Middle frontal gyrus (tissue), 1 donor: ENCODE data around the gene ZNF324B.
A peak's percentile ranks its signal among the peaks of the same experiment; 100 is the strongest.
"Not testable (repeated sequence)": the region's sequence is repeated elsewhere in the genome, so short reads cannot be mapped to it uniquely, and the experiment has no call there.

Source experiments
- DNase-seq: peaks from one replicate; pipeline ENCODE4 v3.0.0-alpha.2; 2015; ENCODE audit warnings: low spot score; ENCODE audit errors: extremely low spot score

ZNF324B gene

GRCh38 chr19:58479736-58480480 is 28.5 kb downstream of the ZNF324B start:
- DNase-seq, result no peak

GRCh38 chr19:58480481-58480830 is 29.0 kb downstream of the ZNF324B start:
- DNase-seq, result no peak

DNA sequence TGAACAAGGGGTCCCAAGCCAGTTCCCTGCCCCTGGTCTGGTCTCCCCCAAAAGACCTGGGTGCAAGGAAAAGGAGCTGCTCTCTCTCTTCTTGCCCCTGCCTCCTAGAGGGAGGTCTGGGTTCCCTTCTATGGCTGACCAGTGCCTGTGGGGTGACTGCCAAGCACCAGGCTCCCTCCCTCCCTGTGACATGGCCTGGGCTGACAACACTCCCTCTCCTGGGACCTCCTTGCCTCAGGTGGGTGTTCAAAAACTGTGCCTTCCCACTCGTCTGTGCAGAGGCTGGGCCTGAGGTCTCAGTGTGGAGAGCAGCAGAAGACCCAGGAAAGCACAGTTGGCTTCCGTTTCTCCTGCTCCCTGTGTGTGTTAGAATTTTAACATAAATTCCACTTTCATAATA is 29.4 kb downstream of the ZNF324B start:
- DNase-seq, result no peak

GRCh38 chr19:58482372-58482771 is 30.9 kb downstream of the ZNF324B start:
- DNase-seq, result no peak

GRCh38 chr19:58483776-58484175 is 32.4 kb downstream of the ZNF324B start:
- DNase-seq, result no peak

DNA sequence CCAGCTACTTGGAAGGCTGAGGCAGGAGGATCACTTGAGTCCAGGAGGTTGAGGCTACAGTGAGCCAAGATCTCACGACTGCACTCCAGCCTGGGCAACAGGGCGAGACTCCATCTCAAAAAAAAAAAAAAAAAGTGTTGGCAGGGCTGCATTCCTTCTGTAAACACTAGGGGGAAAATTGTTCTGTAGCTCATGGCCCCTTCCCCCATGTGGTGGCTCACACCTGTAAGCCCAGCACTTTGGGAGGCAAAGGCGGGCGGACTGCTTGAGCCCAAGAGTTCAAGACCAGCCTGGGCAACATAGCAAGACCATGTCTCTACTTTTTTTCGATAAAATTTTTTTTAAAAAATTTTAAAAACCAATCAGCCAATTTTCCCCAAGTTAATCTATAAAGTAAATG is 32.9 kb downstream of the ZNF324B start:
- DNase-seq, result not testable (repeated sequence)

GRCh38 chr19:58491393-58491792 is 40.0 kb downstream of the ZNF324B start:
- DNase-seq, result no peak

DNA sequence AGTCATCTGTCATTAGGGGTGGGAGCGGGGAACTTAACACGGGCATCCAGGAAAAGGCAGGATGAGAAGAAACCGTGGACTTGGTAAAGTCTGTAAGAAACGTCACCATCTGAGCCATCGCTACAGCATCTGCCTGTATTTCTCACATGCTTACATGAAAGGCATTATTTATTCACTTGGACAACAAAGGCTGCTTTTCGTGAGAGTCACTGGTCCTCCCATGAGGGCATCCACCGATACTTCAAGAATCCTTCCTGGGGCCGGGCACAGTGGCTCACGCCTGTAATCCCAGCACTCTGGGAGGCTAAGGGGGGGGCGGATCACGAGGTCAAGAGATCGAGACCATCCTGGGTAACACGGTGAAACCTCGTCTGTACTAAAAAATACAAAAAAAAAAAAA is 40.8 kb downstream of the ZNF324B start:
- no peak for DNase-seq

DNA sequence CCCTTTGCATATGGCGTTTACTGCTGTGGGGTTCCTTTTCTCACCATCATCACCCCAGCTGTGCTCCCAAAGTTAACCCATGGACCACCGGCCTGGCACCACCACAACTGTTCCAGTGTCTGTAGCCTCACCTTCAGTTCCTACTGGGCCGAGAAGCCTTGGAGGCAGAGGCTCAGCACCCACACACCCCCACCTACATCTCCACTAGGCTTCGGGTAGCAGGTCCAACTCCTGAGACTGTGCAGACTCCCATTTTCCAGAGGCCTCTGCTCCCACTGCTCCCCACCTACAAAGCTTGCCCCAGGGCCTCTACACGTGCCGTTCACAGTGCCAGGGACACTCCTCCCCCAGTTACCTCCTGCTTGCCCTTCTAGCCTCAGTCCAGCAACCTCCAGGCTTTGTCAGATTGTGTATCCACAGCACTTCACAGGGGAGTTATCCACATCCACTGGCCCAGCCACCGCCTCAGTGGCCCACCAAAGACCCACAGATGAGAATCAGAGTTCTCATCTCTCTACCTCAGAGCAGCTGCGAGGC is 46.3 kb downstream of the ZNF324B start:
- DNase-seq, result no peak

- DNase-seq, result no peak
Observed at GRCh38 chr19:58498316-58499020, 47.0 kb downstream of the ZNF324B start.

GRCh38 chr19:58499021-58499927 is 47.9 kb downstream of the ZNF324B start:
- DNase-seq, result peak; percentile 99

DNA sequence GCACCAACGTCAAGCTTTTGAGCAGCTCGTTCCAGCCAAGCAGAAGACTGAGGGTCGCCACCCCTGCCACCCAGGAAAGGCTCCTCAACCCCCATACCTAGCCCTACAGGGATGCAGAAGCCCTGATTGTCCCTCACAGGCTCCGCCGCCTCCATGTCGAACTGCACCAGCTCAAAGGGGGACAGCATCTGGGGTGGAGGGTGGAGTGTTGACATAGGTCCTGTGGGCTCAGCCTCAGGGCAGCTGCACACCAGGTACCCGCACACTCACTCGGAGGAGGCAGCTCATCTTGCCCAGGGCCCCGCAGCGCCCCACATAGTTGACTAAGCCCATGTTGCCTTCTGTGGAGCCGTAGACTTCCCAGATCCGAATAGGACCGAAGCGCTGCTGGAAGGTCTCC is 48.8 kb downstream of the ZNF324B start:
- no peak for DNase-seq
